Panc1 (cell line): ENCODE measurements around the gene TMTC2.

Source experiments
- POLR2AphosphoS5 ChIP-seq: IDR thresholded peaks from 2 replicates; pipeline ENCODE4 v1.6.1; 2012; ENCODE audit warnings: mild to moderate bottlenecking, low read depth, low read length, moderate library complexity
- SIN3A ChIP-seq: IDR thresholded peaks from 2 replicates; pipeline ENCODE4 v1.6.1; 2012; ENCODE audit warnings: low read depth, mild to moderate bottlenecking, low read length, moderate library complexity, borderline replicate concordance; ENCODE audit not compliant: insufficient read depth
- TCF7L2 ChIP-seq: IDR thresholded peaks from 2 replicates; pipeline ENCODE4 v1.6.1; 2011; ENCODE audit warnings: mild to moderate bottlenecking, low read depth, low read length, inconsistent platforms
- TF ChIP-seq, protein P1 (sequence below): fragments of 450-650 bp; IDR thresholded peaks from 2 replicates; pipeline ENCODE4 v1.5.1; 2017; ENCODE audit warnings: mild to moderate bottlenecking
- TF ChIP-seq, protein P2 (sequence below), 2 experiments: IDR thresholded peaks; 2 replicates each; pipeline ENCODE4 v1.6.1; 2011 to 2012; ENCODE audit warnings: low read depth in 2 of 2, control low read depth in 1 of 2, low read length in 1 of 2, mild to moderate bottlenecking in 1 of 2, moderate library complexity in 1 of 2; ENCODE audit not compliant: insufficient read depth in 1 of 2

DNA sequence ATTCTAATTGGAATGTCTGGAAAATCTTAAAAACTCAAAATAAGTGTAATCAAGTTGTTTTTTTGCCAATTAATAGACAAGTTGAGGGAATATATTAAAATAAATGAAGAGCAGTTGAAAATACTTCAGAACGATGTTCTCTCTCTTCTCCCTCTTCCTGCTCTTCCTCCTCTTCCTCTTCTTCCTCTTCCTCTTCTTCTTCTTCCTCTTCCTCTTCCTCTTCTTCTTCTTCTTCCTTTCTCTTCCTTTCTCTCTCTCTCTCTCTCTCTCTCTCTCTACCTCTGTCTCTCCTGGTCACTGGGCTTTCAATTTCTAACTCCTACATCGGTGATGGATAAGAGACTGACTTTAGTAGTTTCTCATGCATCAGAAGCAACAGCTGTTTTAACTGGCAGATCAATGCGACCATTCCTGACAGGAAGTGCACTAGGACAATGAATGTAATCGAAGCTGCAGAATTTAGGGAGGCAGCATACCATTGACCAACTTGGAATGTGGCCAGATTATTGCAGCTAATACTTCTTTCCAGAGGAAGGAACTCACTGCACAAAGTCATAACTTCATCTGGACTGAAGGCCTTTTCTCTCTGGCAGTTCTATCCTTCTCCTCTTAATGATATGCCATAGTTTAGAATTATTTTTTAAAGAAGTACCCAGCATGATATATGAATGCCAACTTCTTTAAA, 13.8 kb upstream of the TMTC2 start:
- TF ChIP-seq, protein P1, sequence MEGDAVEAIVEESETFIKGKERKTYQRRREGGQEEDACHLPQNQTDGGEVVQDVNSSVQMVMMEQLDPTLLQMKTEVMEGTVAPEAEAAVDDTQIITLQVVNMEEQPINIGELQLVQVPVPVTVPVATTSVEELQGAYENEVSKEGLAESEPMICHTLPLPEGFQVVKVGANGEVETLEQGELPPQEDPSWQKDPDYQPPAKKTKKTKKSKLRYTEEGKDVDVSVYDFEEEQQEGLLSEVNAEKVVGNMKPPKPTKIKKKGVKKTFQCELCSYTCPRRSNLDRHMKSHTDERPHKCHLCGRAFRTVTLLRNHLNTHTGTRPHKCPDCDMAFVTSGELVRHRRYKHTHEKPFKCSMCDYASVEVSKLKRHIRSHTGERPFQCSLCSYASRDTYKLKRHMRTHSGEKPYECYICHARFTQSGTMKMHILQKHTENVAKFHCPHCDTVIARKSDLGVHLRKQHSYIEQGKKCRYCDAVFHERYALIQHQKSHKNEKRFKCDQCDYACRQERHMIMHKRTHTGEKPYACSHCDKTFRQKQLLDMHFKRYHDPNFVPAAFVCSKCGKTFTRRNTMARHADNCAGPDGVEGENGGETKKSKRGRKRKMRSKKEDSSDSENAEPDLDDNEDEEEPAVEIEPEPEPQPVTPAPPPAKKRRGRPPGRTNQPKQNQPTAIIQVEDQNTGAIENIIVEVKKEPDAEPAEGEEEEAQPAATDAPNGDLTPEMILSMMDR: no peak
- TF ChIP-seq POLR2AphosphoS5: no peak
- TF ChIP-seq, protein P2, sequence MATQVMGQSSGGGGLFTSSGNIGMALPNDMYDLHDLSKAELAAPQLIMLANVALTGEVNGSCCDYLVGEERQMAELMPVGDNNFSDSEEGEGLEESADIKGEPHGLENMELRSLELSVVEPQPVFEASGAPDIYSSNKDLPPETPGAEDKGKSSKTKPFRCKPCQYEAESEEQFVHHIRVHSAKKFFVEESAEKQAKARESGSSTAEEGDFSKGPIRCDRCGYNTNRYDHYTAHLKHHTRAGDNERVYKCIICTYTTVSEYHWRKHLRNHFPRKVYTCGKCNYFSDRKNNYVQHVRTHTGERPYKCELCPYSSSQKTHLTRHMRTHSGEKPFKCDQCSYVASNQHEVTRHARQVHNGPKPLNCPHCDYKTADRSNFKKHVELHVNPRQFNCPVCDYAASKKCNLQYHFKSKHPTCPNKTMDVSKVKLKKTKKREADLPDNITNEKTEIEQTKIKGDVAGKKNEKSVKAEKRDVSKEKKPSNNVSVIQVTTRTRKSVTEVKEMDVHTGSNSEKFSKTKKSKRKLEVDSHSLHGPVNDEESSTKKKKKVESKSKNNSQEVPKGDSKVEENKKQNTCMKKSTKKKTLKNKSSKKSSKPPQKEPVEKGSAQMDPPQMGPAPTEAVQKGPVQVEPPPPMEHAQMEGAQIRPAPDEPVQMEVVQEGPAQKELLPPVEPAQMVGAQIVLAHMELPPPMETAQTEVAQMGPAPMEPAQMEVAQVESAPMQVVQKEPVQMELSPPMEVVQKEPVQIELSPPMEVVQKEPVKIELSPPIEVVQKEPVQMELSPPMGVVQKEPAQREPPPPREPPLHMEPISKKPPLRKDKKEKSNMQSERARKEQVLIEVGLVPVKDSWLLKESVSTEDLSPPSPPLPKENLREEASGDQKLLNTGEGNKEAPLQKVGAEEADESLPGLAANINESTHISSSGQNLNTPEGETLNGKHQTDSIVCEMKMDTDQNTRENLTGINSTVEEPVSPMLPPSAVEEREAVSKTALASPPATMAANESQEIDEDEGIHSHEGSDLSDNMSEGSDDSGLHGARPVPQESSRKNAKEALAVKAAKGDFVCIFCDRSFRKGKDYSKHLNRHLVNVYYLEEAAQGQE (IDR thresholded peaks at IDR 0.05; ENCODE audit: insufficient read depth in 1 of 2, low read depth in 2 of 2, low read length in 1 of 2): no peak
- TF ChIP-seq SIN3A: no peak
- TF ChIP-seq TCF7L2: no peak
